ENCODE measurements around the gene NLGN4Y.

DNA sequence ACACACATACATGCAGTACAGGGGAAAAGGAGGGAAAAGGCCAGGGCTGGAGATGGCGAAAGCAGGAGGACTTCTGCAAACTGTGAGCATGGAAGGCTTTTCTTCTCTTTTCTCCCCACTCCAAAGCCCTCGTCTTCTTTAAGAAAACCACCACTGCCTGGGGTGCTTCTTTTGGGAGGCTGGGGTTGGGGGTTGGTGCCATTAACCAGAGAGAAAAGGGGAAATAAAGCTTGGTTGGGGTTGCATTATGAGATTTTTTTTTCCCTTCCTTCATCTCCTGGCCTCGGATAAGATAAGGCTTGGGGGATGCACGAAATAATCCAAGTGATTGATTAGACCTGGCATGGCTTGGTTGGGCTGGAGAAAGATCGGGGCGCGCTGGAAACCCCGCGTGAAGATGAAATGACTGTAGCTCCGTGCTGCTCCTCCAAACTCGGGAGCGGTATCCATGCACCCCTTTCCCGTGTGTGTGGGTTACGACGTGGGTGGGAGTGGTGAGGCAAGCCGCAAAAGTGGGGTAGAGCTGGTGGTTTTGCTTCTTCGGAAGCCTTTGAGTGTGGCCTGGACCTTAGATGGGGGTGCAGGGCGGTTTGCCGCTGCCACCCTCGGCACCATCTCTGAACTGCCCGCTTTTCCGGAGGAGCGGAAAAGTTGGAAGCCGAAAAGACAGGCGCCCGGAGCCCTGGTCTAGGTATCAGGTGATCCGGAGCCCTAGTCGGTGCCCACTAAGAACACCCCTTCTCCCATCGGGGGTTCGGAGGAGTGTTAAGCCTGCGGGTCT is 648 bp upstream of the NLGN4Y start:
- TF ChIP-seq CTCF (IDR thresholded peaks at IDR 0.05) (no peak), ZNF232 (CRISPR knock-in tag; IDR thresholded peaks at IDR 0.05) (no peak), MAX (CRISPR knock-in tag; IDR thresholded peaks at IDR 0.05) (no peak), NFE2L1 (CRISPR knock-in tag; IDR thresholded peaks at IDR 0.05) (no peak)
- TF ChIP-seq, protein P1, sequence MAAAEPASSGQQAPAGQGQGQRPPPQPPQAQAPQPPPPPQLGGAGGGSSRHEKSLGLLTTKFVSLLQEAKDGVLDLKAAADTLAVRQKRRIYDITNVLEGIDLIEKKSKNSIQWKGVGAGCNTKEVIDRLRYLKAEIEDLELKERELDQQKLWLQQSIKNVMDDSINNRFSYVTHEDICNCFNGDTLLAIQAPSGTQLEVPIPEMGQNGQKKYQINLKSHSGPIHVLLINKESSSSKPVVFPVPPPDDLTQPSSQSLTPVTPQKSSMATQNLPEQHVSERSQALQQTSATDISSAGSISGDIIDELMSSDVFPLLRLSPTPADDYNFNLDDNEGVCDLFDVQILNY (CRISPR knock-in tag; IDR thresholded peaks at IDR 0.05) = no peak
